ENCODE results near the gene IKZF3.
"Not testable (repeated sequence)": the region's sequence is repeated elsewhere in the genome, so short reads cannot be mapped to it uniquely, and the experiment has no call there.

Gene IKZF3

GRCh38 chr17:39716879-39717536 is 147.1 kb downstream of the IKZF3 start:
- DNase-seq (ENCODE audit: low read depth in 3 of 3): no peak

- no peak for DNase-seq (ENCODE audit: low read depth in 3 of 3)
Measured at GRCh38 chr17:39716073-39716818, 147.9 kb downstream of the IKZF3 start.

DNA sequence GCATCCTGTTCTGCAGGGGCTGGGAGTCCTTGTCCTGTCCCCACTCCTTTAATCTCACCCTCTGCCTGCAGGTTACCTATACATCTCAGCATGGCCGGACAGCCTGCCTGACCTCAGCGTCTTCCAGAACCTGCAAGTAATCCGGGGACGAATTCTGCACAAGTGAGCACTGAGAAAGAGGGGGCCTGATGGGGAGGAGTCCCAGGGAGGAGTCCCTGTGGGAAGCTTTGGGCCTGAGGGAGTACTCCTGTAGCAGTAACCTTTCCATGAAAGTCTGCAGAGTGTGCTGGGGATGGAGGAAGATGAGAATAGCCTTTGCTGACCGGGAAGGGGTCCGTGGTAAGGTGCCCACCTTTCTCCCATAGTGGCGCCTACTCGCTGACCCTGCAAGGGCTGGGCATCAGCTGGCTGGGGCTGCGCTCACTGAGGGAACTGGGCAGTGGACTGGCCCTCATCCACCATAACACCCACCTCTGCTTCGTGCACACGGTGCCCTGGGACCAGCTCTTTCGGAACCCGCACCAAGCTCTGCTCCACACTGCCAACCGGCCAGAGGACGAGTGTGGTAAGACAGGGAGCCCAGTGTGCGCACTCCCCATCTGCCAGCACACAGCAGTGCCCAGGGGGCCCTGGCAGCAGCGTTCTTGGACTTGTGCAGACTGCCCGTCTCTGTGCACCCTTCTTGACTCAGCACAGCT is 148.6 kb downstream of the IKZF3 start:
- DNase-seq (ENCODE audit: low read depth in 3 of 3): no peak

GRCh38 chr17:39714234-39714633 is 149.9 kb downstream of the IKZF3 start:
- no peak for DNase-seq (ENCODE audit: low read depth in 3 of 3)

- no peak for DNase-seq (ENCODE audit: low read depth in 3 of 3)
Measured at GRCh38 chr17:39711851-39712250, 152.3 kb downstream of the IKZF3 start.

GRCh38 chr17:39711071-39711470 is 153.0 kb downstream of the IKZF3 start:
- not testable (repeated sequence) for DNase-seq (ENCODE audit: low read depth in 3 of 3)

DNA sequence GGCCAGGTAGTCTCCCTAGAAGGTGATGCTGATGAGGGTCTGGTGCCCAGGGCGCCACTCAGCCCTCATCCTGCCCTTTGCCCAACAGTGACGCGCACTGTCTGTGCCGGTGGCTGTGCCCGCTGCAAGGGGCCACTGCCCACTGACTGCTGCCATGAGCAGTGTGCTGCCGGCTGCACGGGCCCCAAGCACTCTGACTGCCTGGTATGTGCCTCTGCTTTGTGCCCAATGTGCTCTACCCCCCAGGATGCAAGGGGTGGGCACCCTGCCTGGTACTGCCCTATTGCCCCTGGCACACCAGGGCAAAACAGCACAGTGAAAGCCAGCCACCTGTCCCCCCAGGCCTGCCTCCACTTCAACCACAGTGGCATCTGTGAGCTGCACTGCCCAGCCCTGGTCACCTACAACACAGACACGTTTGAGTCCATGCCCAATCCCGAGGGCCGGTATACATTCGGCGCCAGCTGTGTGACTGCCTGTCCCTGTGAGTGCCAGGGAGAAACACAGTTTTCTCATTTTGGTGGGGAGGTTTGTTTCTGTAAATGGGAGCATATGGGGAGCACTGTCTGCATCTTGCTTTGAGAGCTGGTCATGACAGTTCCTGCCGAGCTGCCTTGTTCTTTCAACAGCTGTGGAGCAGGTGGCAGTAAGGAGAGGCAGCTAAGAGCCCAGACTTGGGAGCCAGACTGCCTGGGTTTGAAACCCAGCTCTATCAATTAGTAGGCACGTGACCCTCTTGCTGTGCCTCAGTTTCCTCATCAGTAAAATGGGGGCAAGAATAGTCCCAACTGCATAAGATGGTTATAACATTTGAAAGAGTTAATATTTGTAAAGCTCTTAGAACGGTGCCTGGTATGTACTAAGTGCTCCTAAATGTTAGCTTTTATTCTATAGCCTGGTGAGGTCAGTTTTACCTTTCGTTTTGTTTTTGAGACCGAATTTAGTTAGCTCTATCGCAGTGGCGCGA is 153.8 kb downstream of the IKZF3 start:
- no peak for DNase-seq (ENCODE audit: low read depth in 3 of 3)

GRCh38 chr17:39709319-39709997 is 154.7 kb downstream of the IKZF3 start:
- no peak for DNase-seq (ENCODE audit: low read depth in 3 of 3)
